GM18526 (cell line): ENCODE measurements around the gene TBCC.

ENCODE experiments used
- POLR2A ChIP-seq: IDR thresholded peaks from 3 replicates; pipeline ENCODE4 v1.6.1; 2011; ENCODE audit not compliant: insufficient read length; ENCODE audit errors: extremely low read depth

Gene TBCC

DNA sequence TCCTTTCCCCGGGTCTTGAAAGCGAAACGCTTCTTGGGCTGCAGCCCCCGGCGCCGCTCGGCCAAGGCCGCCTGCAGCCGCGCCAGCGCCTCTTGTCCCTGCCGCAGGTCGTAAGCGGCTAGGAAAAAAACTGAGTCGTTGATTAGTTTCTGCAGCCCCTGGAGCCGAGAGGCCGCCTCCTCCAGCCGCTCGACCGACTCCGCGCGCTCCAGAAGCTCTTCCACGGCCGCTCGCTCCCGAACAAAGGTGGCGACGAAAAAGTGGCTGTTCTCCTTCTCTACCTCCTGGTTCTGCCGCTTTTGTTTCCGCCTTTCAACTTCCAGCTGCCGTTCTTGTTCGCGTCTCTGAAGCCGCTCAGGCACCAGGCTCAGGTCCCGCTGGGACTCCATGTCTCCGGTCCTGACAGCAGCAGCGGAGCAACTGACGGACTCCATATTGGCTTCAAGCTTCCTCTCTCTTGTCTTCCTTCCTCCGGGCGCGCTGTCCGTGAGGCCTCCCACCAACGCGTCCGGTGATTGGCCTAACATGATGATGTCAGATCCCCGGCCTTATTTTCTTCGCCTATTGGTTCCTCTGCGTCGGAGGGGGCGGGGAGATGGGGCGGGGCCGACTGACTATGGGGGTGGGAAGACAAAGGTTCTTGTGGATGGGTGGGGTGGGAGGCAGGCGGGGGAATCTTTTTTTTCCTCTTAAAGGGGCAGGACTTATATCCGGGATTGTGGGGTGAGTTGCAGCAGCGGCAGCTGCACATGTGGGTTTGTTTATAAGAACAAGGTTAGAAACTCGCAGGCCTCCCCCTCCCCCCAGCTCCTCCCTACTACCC, at the start of gene TBCC:
TSS of gene TBCC (minus strand) at position 464 of the 823 bp plus-strand sequence. CDS start at position 434, 30 bp downstream.
- peak; percentile 96 for TF ChIP-seq POLR2A

DNA sequence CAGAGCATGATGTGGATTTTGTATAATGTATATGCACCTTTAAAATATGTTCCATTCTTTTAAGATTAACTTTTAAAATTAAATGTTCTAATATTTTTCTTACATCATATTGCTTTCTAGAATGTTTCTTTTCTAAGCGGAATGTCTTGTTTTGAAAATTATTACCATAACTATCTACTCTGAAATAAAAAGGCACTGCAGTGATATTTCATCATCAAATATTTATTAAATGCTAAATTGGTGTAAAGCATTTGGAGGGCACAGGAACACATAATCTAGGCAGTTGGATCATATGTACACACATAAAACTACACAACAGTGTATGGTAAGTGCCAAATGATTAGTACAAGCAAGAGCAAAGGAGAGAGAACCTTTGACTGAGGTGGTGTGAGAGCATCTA, 49.7 kb upstream of the TBCC start:
- TF ChIP-seq POLR2A, result no peak

- no peak for TF ChIP-seq POLR2A
These were observed 45.9 kb upstream of the TBCC start for GRCh38 chr6:42791706-42792320.

- no peak for TF ChIP-seq POLR2A
These were observed 44.8 kb upstream of the TBCC start for GRCh38 chr6:42790549-42791181.

GRCh38 chr6:42788671-42789070, 42.8 kb upstream of the TBCC start:
- no peak for TF ChIP-seq POLR2A

DNA sequence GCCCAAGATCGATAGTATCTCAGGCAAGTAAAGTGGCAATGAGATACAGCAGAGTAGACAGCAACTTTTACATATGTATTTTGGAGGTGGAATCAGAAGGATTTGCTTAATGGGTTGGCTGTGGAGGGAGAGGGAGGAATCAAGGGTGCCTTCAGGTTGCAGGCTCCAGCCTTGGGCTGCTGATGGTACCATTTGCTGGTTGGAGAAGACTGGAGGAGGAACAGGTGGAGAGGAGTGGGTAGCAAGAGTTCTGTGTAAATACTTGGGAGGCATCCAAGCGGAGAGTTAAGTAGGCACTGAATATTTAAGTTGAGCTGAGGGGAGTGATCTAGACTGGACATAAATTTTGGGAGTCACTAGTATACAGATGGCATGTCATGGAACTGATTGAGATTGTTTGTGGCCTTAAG, 41.2 kb upstream of the TBCC start:
- no peak for TF ChIP-seq POLR2A

- TF ChIP-seq POLR2A, result no peak
These were observed 40.7 kb upstream of the TBCC start for GRCh38 chr6:42786525-42786985.

GRCh38 chr6:42784717-42785498, 39.0 kb upstream of the TBCC start:
- TF ChIP-seq POLR2A, result no peak

- no peak for TF ChIP-seq POLR2A
These were observed 38.2 kb upstream of the TBCC start for GRCh38 chr6:42783876-42784642.

GRCh38 chr6:42783177-42783875, 37.4 kb upstream of the TBCC start:
- TF ChIP-seq POLR2A, result peak; percentile 65

DNA sequence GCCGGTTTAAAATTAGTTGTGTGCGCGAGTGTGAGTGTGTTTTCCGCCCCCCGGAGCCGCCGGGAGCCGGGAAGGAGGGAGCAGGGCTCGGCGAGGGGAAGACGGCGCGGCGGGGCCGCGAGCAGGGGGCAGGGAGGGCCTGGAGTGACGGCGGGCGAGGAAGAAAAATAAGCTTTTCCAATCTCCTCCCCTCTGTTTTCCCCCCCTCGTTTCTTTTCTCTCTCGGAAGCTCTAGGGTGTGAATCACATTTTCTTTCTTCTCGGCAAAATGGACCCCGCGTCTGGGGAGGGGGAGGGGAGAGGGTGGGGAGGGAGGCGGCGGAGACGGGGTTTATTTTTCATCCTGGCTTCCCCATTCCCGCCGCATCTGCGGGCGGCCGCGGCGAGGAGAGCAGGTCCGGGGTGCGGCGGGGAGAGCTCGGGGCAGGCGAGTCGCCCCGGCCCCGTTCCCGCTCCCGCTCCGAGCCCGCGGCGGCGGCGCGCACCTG, 36.8 kb upstream of the TBCC start:
- TF ChIP-seq POLR2A, result no peak

DNA sequence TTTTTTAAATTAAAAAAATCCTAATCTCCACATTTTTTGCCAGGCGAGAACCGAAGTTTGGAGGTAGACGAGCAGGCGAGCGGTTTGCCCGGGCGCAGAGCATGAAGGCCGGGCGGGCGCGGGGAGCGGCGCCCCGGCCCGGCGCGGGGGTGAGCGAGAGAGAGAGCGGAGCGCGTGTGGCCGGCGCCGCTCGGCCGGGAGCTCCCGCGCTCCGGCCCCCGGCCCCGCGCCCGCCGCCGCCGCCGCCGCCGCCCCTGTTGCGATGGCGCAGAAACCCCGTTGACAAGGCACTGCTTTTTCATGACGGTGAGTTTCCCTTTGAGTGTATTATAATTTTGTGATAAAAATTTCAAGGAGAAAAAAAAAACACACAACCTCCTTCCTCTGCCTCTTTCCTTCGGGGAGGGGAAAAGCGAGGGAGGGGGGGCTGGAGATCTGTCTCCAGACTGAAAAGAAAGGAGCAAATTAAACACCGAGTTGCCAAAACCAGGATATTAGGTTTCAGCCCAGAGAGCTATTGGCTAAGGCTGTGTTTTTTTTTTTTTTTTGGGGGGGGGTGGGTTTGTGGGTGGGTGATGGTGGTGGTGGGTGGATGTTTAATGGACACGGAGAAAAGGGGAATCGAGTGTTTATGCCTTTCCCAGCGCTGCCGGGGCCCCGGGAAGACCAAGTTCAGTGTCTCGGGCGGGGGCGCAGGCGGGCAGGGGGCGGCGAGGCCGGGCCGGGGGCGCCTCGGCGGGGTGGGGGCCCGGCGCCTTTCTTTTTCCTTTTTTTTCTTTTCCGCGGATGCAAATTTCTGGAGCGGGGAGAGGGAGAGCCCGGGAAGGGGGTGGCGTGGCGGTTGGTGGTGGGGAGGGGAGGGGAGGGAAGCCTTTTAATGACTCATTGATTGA, 36.1 kb upstream of the TBCC start, which contains the start of gene BICRAL:
TSS of gene BICRAL (plus strand) at position 257 of the 893 bp plus-strand sequence. CDS start 39,971 bp downstream, outside the sequence.
- no peak for TF ChIP-seq POLR2A

DNA sequence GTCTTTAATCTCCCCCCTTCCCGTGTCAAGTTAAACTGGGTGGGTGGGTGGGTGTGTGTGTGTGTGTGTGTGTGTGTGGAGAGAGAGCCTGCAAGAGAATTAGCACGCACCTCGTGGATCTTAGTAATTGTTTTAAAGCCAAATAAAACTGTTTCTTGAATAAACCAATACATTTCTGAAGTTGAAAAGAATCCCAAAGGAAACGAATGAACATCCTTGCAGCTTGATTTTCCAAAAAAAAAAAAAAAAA, 35.6 kb upstream of the TBCC start:
- TF ChIP-seq POLR2A, result no peak

GRCh38 chr6:42779521-42779920, 33.6 kb upstream of the TBCC start:
- TF ChIP-seq POLR2A, result no peak
